ENCODE measurements around the gene AMFR.

Gene AMFR

DNA sequence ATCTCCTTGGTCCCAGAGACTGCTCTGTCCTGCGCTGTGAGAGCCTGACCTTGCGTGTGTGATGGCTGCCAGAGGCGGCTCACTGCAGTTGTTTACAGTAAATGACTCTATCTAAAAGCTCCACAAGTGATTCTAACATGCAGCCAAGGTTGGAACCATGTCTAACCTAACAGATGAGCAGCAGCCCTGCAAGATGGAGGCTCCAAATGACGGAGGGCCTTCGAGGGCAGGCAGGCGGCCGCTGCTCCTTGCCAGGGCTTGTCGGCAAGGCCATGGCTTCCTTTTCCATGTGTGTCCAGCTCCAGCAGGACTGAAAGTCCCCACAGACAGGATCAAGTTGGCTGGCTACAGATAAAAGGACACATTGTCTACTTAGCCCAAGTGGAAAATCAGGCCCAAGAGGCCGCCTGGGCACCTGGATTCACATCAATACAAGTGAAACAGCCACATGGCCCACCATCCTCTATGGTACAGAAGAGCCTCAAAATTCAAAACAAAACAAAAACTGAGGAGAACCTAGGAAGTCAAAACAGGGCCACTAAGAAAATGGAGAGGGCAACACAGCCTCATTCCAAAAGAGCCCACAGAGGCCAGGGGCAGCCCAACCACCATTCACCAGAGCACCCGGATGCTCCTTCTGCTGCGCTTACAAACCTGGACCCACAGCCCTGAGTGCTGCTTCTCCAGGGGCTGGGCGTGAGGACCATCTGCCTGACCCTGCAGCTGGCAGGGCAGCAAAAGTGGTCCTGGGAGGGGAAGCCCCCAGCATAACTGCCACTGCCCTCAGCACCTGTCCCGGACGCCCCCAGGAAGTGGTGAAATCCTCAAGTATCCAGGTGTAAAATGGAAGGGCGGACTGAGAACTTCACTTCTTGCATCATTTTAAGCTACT, 65.0 kb downstream of the AMFR start:
- TF ChIP-seq, protein P1, sequence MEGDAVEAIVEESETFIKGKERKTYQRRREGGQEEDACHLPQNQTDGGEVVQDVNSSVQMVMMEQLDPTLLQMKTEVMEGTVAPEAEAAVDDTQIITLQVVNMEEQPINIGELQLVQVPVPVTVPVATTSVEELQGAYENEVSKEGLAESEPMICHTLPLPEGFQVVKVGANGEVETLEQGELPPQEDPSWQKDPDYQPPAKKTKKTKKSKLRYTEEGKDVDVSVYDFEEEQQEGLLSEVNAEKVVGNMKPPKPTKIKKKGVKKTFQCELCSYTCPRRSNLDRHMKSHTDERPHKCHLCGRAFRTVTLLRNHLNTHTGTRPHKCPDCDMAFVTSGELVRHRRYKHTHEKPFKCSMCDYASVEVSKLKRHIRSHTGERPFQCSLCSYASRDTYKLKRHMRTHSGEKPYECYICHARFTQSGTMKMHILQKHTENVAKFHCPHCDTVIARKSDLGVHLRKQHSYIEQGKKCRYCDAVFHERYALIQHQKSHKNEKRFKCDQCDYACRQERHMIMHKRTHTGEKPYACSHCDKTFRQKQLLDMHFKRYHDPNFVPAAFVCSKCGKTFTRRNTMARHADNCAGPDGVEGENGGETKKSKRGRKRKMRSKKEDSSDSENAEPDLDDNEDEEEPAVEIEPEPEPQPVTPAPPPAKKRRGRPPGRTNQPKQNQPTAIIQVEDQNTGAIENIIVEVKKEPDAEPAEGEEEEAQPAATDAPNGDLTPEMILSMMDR (IDR thresholded peaks at IDR 0.05) = no peak
- H3K9ac ChIP-seq = no peak overlapping the region
- H2AFZ ChIP-seq = no peak overlapping the region
- no peaks in the 10 kb centered on the region for H3K27me3 ChIP-seq (ENCODE audit: control insufficient read depth, insufficient read depth, low read length)
- H3K36me3 ChIP-seq (ENCODE audit: control insufficient read depth, insufficient read depth, low read length) = no peaks in the 10 kb centered on the region
- no peak overlapping the region for H3K4me2 ChIP-seq (ENCODE audit: low read length)
- H3K27ac ChIP-seq = no peak overlapping the region
- peaks cover 4% of the 10 kb centered on the region for H3K4me1 ChIP-seq
- no peaks in the 10 kb centered on the region for H3K9me3 ChIP-seq (ENCODE audit: control insufficient read depth, low read length)
- H3K79me2 ChIP-seq = no peaks in the 10 kb centered on the region
- H3K4me3 ChIP-seq (ENCODE audit: low read depth, low read length) = no peak overlapping the region

DNA sequence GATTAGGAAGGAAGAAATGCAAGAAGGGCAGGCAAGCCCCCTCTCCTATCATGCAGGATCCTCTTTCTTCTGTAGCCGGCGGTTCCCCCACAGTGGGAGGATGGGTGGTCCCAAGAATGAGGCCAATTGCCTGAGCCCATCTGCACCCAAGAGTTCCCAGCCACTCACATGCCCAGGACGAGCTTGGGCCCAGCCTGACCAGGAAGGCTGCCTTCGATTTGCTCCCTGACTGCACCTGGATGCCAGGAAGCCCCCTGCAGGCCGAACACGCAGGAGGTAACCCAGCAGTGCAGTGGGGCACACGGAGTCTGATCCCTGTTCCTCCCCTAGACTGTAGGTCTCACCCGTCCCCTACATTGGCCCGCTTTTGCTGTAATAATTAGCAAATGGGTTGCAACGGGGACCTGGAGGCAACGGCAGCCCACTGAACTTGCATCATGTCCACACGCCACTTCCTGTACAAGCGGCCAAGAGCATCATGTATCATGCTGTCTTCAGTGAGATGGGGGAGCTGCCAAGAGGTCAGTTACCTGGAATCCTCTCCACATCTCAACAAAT, 67.5 kb downstream of the AMFR start:
- no peak overlapping the region for H3K27ac ChIP-seq
- TF ChIP-seq, protein P1 (IDR thresholded peaks at IDR 0.05) = no peak
- H3K4me2 ChIP-seq (ENCODE audit: low read length) = no peak overlapping the region
- no peak overlapping the region for H3K9ac ChIP-seq
- no peaks in the 10 kb centered on the region for H3K79me2 ChIP-seq
- no peaks in the 10 kb centered on the region for H3K36me3 ChIP-seq (ENCODE audit: control insufficient read depth, insufficient read depth, low read length)
- H3K27me3 ChIP-seq (ENCODE audit: control insufficient read depth, insufficient read depth, low read length) = no peaks in the 10 kb centered on the region
- H3K4me1 ChIP-seq = peaks cover 4% of the 10 kb centered on the region
- no peak overlapping the region for H3K4me3 ChIP-seq (ENCODE audit: low read depth, low read length)
- H2AFZ ChIP-seq = no peak overlapping the region
- H3K9me3 ChIP-seq (ENCODE audit: control insufficient read depth, low read length) = no peaks in the 10 kb centered on the region

DNA sequence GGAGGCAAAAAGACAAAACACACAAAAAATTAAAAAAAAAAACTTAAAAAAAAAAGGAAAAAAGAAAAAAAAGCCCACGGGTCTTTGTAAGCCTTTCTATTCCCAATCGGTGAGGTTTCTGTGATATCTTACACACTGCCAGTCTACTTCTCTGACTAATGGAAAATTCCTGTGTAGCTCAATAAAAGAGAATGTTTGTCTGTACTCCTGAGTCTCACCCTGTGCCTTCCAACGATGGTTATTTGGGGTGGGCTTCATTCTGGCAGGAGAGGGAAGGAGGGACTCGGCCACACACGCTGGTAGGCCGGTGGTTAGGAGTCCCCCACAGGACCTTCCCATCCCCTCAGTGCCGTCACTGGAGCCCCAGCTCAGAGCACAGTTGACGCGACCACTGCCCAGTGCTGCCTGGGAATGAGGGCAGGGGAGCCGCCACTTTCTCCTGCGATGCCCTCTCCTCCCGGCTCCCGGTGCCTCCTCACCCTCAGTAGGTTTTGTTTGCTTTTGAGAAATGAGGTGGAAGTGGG, 68.0 kb downstream of the AMFR start:
- Histone ChIP-seq H3K9me3 (ENCODE audit: control insufficient read depth, low read length) (no peaks in the 10 kb centered on the region), H3K79me2 (no peaks in the 10 kb centered on the region), H3K4me1 (peaks cover 4% of the 10 kb centered on the region), H3K4me2 (ENCODE audit: low read length) (peak overlapping the region; percentile 60), H3K27ac (no peak overlapping the region), H3K4me3 (ENCODE audit: low read depth, low read length) (no peak overlapping the region), H3K36me3 (ENCODE audit: control insufficient read depth, insufficient read depth, low read length) (no peaks in the 10 kb centered on the region), H3K27me3 (ENCODE audit: control insufficient read depth, insufficient read depth, low read length) (no peaks in the 10 kb centered on the region), H2AFZ (peak overlapping the region; percentile 87), H3K9ac (no peak overlapping the region)
- TF ChIP-seq, protein P1 (IDR thresholded peaks at IDR 0.05) = no peak

DNA sequence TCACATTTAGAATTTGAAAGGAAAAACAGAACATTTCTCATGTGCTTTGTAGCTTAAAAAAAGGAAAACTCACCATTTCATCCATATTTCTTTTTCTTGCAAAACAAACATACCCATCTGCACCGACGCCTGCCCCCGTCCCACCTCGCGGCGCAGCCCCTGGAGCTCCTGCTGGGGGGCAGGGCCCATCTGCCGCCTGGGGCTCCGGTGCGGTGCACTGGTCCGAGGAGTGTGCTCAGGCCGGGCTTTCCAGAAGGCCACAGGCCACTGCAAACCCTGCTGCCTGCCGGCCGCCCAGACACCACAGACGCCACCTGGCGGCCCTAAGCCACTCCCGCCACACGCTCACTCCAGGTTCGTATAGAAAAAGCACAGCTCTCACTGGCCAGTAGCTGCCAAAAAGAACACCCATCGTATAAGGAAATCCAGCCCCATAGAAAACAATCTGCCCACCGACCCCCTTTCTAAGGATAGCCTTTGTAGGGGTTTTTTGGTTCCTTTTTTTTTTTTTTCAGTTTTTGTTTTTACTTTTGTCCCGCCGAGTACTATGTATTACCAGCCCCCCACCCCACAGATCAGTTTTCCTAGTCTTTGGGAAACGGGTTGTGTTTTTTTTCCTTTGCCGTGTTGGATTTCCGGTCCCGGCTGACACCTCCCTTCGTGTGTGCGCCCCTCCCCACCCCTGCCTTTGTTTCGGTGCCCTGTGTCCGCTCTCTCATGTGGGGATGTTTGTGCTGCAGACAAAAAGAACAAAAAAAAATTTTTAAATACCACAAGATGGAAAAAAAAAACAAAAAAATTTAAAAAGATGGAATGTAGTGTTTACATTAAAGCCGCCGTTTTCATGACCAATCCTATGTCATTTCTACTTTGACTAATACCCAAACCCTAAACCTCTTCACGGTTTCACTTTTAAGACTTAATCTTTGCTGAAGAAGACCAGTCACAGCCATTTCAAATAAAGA, 68.8 kb downstream of the AMFR start:
- H2AFZ ChIP-seq = peak overlapping the region; percentile 87
- H3K4me1 ChIP-seq = peaks cover 4% of the 10 kb centered on the region
- peak overlapping the region; percentile 26 for H3K27ac ChIP-seq
- peak overlapping the region; percentile 60 for H3K4me2 ChIP-seq (ENCODE audit: low read length)
- no peak overlapping the region for H3K9ac ChIP-seq
- no peaks in the 10 kb centered on the region for H3K27me3 ChIP-seq (ENCODE audit: control insufficient read depth, insufficient read depth, low read length)
- no peaks in the 10 kb centered on the region for H3K36me3 ChIP-seq (ENCODE audit: control insufficient read depth, insufficient read depth, low read length)
- H3K79me2 ChIP-seq = no peaks in the 10 kb centered on the region
- TF ChIP-seq, protein P1 (IDR thresholded peaks at IDR 0.05) = peak; percentile 92
- H3K9me3 ChIP-seq (ENCODE audit: control insufficient read depth, low read length) = no peaks in the 10 kb centered on the region
- peak overlapping the region; percentile 48 for H3K4me3 ChIP-seq (ENCODE audit: low read depth, low read length)

Data from parathyroid adenoma (tissue), 2 donors.